PFSK-1 (cell line): Measurements from ENCODE around the gene LRP2.

Experiments
- POLR2AphosphoS5 ChIP-seq: IDR thresholded peaks from 2 replicates; pipeline ENCODE4 v1.6.1; 2012; ENCODE audit warnings: low read depth, mild to moderate bottlenecking, control low read depth, low read length, moderate library complexity
- REST ChIP-seq, 2 experiments: IDR thresholded peaks; 2 replicates each; pipeline versions ENCODE4 v1.6.1 to v1.8.0; 2011 to 2012; ENCODE audit warnings: low read depth in 2 of 2, low read length in 2 of 2, control low read depth in 1 of 2, inconsistent platforms in 1 of 2, mild to moderate bottlenecking in 1 of 2, moderate library complexity in 1 of 2; ENCODE audit not compliant: insufficient read depth in 1 of 2
- SIN3A ChIP-seq: IDR thresholded peaks from 2 replicates; pipeline ENCODE4 v1.6.1; 2012; ENCODE audit warnings: mild to moderate bottlenecking, low read length, moderate library complexity, borderline replicate concordance; ENCODE audit not compliant: insufficient read depth
- TAF1 ChIP-seq: IDR thresholded peaks from 2 replicates; pipeline ENCODE4 v1.6.1; 2012; ENCODE audit warnings: low read length, control low read depth, borderline replicate concordance; ENCODE audit not compliant: insufficient read depth

DNA sequence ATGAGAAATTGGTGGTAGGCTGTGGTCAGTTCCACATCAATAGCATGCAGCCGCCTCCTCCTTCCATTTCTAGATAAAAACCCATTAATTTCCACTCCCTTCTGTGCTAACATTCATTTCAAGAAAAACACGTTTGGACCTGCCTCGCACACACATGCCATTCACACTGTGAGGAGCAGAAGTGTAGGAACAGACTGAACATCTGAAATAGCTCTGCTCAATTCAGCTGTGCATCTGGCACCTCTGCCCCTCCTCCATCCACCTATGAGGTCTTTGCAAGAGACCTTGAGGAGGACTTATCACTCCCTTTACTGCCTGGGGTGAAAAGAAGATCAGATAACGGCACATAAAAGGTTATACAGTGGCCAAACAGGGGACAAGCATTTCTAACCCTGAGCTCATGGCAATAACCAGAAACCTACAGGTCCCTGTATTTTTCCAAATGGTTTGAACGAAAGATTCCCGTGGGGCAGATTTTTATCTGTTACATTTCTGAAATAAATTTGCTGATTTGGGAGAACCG lies 30.8 kb upstream of the LRP2 start:
- no peak for TF ChIP-seq TAF1
- TF ChIP-seq REST (IDR thresholded peaks at IDR 0.05; ENCODE audit: insufficient read depth in 1 of 2, low read depth in 2 of 2, low read length in 2 of 2) = no peak
- TF ChIP-seq POLR2AphosphoS5 = no peak
- no peak for TF ChIP-seq SIN3A
